Progenitor cell of endocrine pancreas (in vitro differentiated cells): Measurements from ENCODE around the gene SPNS2. TPM values are rescaled to one million over a fixed set of nuclear protein-coding genes. Genes with fewer than 3 reads are reported as not detected.

Source experiments
- DNase-seq: peaks from one replicate; pipeline ENCODE4 v3.0.0; 2021; ENCODE audit warnings: low spot score; ENCODE audit not compliant: unreplicated experiment
- H3K27ac Mint-ChIP-seq: 2 replicates; pipeline ENCODE4 v1.8.0; 2021; ENCODE audit warnings: mild to moderate bottlenecking, moderate library complexity, mixed read lengths
- H3K27me3 Mint-ChIP-seq: 2 replicates; pipeline ENCODE4 v1.8.0; 2021; ENCODE audit warnings: mixed read lengths
- H3K36me3 Mint-ChIP-seq: 2 replicates; pipeline ENCODE4 v1.8.0; 2022; ENCODE audit warnings: mixed read lengths; ENCODE audit not compliant: insufficient read depth
- H3K4me1 Mint-ChIP-seq: 2 replicates; pipeline ENCODE4 v1.8.0; 2021; ENCODE audit warnings: low read depth, mixed read lengths
- H3K4me3 Mint-ChIP-seq: 2 replicates; pipeline ENCODE4 v1.8.0; 2021; ENCODE audit warnings: low read depth, mild to moderate bottlenecking, moderate library complexity, mixed read lengths
- H3K9me3 Mint-ChIP-seq: 2 replicates; pipeline ENCODE4 v1.8.0; 2021; ENCODE audit warnings: low read depth, mixed read lengths
- CTCF ChIP-seq: fragments of 200-600 bp; sonication (generic); IDR thresholded peaks from one replicate; pipeline ENCODE4 v1.5.0; 2021; ENCODE audit warnings: antibody characterized with exemption, mild to moderate bottlenecking; ENCODE audit not compliant: unreplicated experiment
- total RNA-seq: library from RNA; stranded (reverse); gene quantifications from 2 replicates; pipeline ENCODE4 v1.2.1, GENCODE V29; 2021

The SPNS2 gene
- total RNA-seq, 1 donor from 2014 or later, result 0.60 TPM

- H3K9me3 Mint-ChIP-seq, result no peaks in the 10 kb centered on the region
- no peak overlapping the region for H3K27ac Mint-ChIP-seq
- peaks cover 3% of the 10 kb centered on the region for H3K36me3 Mint-ChIP-seq
- no peak for TF ChIP-seq CTCF
- no peaks in the 10 kb centered on the region for H3K4me1 Mint-ChIP-seq
- no peaks in the 10 kb centered on the region for H3K27me3 Mint-ChIP-seq
- no peak overlapping the region for H3K4me3 Mint-ChIP-seq
- DNase-seq, result no peak
Measured at GRCh38 chr17:4544135-4544950, 45.7 kb downstream of the SPNS2 start.

GRCh38 chr17:4544951-4545216, 46.2 kb downstream of the SPNS2 start:
- DNase-seq, result no peak
- Mint-ChIP-seq H3K27me3 (no peaks in the 10 kb centered on the region), H3K4me3 (no peak overlapping the region), H3K27ac (no peak overlapping the region), H3K9me3 (no peaks in the 10 kb centered on the region), H3K4me1 (no peaks in the 10 kb centered on the region), H3K36me3 (peaks cover 1% of the 10 kb centered on the region)
- no peak for TF ChIP-seq CTCF

GRCh38 chr17:4545217-4545951, 46.7 kb downstream of the SPNS2 start:
- Mint-ChIP-seq H3K27ac (no peak overlapping the region), H3K9me3 (no peaks in the 10 kb centered on the region), H3K27me3 (no peaks in the 10 kb centered on the region), H3K4me1 (no peaks in the 10 kb centered on the region), H3K4me3 (no peak overlapping the region), H3K36me3 (peaks cover 1% of the 10 kb centered on the region)
- no peak for DNase-seq
- TF ChIP-seq CTCF, result no peak

GRCh38 chr17:4547118-4547906, 48.6 kb downstream of the SPNS2 start:
- Mint-ChIP-seq H3K9me3 (no peaks in the 10 kb centered on the region), H3K27ac (no peak overlapping the region), H3K4me3 (no peak overlapping the region), H3K27me3 (no peaks in the 10 kb centered on the region), H3K4me1 (no peaks in the 10 kb centered on the region), H3K36me3 (peaks cover 2% of the 10 kb centered on the region)
- TF ChIP-seq CTCF, result no peak
- DNase-seq, result no peak

- TF ChIP-seq CTCF, result no peak
- no peak overlapping the region for H3K27ac Mint-ChIP-seq
Measured at GRCh38 chr17:4548061-4548461, 49.4 kb downstream of the SPNS2 start.

More at GRCh38 chr17:4548061-4548461, 49.4 kb downstream of the SPNS2 start:
- H3K4me3 Mint-ChIP-seq, result no peak overlapping the region
- peaks cover 2% of the 10 kb centered on the region for H3K36me3 Mint-ChIP-seq
- no peak for DNase-seq
- no peaks in the 10 kb centered on the region for H3K9me3 Mint-ChIP-seq
- no peaks in the 10 kb centered on the region for H3K27me3 Mint-ChIP-seq
- no peaks in the 10 kb centered on the region for H3K4me1 Mint-ChIP-seq
